Muscle layer of duodenum (tissue), 2 donors: ENCODE measurements around the gene TYMP.
A peak's percentile ranks its signal among the peaks of the same experiment; 100 is the strongest.

Source experiments
- H3K27ac ChIP-seq: one replicate; pipeline ENCODE4 v1.7.0; 2013; ENCODE audit warnings: mild to moderate bottlenecking, low read length
- H3K27me3 ChIP-seq: one replicate; pipeline ENCODE4 v1.7.0; 2013; ENCODE audit warnings: low read depth, mild to moderate bottlenecking, control low read depth, low read length
- H3K36me3 ChIP-seq, 2 donors: one replicate each; pipeline ENCODE4 v1.7.0; 2013; ENCODE audit warnings: low read length in 2 of 2, control low read depth in 1 of 2, mild to moderate bottlenecking in 1 of 2; ENCODE audit not compliant: insufficient read depth in 2 of 2, control insufficient read depth in 1 of 2
- H3K4me1 ChIP-seq, 2 donors: one replicate each; pipeline ENCODE4 v1.7.0; 2013; ENCODE audit warnings: low read length in 2 of 2, mild to moderate bottlenecking in 2 of 2, control low read depth in 1 of 2, moderate library complexity in 1 of 2; ENCODE audit not compliant: insufficient read depth in 2 of 2, control insufficient read depth in 1 of 2
- H3K4me3 ChIP-seq, 2 donors: one replicate each; pipeline ENCODE4 v1.7.0; 2013; ENCODE audit warnings: low read length in 2 of 2, low read depth in 1 of 2, mild to moderate bottlenecking in 1 of 2
- H3K9me3 ChIP-seq, 2 donors: one replicate each; pipeline ENCODE4 v1.7.0; 2013; ENCODE audit warnings: low read length in 2 of 2, control low read depth in 1 of 2, mild to moderate bottlenecking in 1 of 2; ENCODE audit not compliant: control insufficient read depth in 1 of 2
- donor health status: healthy.

The TYMP gene

DNA sequence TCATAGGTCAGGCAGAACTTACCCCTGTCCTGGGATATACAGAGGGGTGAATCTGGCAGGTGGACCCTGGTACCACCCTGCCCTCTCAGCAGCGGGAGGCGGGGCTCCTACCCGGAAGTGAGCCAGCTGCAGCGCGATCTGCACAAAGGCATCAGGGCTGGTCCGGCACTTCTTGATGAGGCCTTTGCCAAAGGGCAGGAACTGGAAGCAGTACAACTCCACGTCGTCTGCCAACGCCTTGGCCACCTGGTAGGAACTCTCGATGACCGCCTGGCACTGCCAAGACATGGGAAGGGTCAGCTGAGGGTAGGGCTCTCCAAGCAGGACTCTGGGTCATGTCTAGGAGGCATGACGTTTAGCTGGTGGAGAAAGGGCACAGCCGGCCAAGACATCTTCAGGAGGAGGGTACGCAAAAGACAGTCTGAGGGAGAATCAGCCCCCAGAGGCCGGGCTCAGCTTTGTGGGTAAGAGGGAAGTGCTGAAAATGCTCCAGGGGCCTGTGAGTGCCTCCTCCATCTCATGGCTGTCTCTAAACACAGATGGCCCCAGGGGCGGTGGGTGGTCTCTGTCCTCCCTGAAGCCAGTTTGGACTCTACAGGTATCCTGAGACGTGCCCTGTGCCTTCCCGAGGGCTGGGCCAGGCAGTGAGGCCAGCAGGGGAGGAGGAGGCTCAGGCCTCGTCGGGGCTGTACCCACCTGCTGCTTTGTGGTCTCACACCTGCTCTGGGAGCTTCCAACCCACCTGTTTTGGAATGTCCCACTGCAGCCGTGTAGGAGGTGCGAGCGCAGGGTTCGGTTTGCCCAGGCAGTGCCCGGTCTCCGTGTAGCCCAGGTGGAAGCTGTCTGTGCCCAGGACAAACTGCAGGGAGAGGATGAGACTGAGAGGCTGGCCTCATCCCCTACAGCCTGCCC is 41.7 kb upstream of the TYMP start:
- Histone ChIP-seq H3K36me3 (peaks cover 9 to 63% of the 10 kb centered on the region in 2 donors), H3K4me1 (no peaks in the 10 kb centered on the region), H3K9me3 (no peaks in the 10 kb centered on the region), H3K27me3 (no peaks in the 10 kb centered on the region), H3K27ac (no peak overlapping the region), H3K4me3 (no peak overlapping the region)

DNA sequence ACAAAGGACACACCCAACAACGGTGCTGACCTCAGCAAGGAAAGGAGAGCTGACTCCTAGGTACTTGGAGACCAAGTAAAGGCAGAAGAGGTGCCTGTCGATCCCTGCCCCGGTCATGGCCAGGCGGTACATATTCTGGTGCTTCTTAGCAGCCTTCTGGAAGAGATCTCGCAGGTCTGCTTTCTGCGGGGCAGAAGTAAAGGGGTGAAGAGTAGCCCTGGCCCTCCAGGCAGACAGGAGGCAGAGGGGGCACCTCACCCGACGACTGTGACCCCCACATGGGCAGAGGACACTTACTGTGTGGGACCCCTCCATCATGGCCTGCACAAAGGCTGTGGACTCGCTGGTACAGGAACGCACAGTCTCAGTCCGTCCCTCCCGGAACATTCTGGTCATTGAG is 41.0 kb upstream of the TYMP start:
- Histone ChIP-seq H3K9me3 (no peaks in the 10 kb centered on the region), H3K27me3 (no peaks in the 10 kb centered on the region), H3K4me1 (no peaks in the 10 kb centered on the region), H3K4me3 (no peak overlapping the region), H3K27ac (no peak overlapping the region), H3K36me3 (peaks cover 9 to 61% of the 10 kb centered on the region in 2 donors)

DNA sequence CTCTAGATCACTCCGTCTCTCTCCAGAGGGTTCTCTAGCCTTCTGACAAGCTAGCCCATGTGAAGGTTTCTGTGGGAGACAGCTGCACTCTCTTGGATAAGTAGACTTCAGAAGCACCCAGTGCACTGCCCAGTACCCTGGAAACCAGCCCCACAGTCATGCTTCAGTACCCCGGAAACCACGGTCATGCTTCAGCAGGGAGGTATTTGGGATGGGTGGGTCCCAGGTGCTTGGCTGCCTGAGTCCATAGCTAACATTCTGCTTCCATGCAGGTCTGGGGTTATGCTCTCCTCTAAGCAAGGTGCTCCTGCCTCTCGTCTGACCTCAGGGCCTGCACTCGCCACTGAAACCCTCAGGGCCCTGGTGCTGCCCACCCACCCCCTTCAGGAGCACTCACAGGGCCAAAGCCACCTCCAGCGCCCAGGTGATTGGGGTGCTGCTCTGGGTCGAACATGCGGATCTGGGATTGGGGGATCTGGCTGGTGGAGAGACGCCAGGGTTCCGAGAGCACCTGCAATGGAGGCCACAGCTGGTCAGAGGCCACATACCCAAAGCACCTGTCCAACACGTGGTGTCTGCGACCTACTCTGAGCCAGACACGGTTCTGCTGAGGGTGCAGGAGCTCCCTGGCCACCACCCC is 40.2 kb upstream of the TYMP start:
- H3K4me1 ChIP-seq: no peaks in the 10 kb centered on the region
- H3K9me3 ChIP-seq: no peaks in the 10 kb centered on the region
- H3K36me3 ChIP-seq: peaks cover 9 to 56% of the 10 kb centered on the region in 2 donors
- H3K4me3 ChIP-seq: no peak overlapping the region
- H3K27me3 ChIP-seq: no peaks in the 10 kb centered on the region
- H3K27ac ChIP-seq: no peak overlapping the region

DNA sequence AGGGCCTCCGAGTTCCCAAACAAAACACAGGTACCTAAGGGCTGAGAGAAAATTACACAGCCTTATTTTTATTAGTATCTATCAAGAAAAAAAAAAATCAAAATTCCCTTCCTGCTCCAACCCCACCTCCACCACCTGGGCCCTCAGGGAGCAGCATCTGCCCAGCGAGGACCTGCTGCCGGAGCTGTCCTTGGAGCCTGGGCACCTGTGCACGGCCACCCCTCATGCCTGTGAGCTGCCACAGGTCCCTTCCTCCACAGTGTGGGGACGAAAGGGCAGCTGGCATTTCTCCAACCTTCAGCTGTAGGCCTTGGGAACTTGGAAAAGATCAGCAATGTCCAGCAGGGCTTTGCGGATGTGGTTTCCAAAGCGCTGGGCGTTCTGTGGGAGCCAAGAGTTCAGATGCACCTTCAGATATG is 39.2 kb upstream of the TYMP start:
- Histone ChIP-seq H3K27me3 (no peaks in the 10 kb centered on the region), H3K4me1 (no peaks in the 10 kb centered on the region), H3K36me3 (peaks cover 9 to 54% of the 10 kb centered on the region in 2 donors), H3K9me3 (no peaks in the 10 kb centered on the region), H3K4me3 (no peak overlapping the region), H3K27ac (no peak overlapping the region)

DNA sequence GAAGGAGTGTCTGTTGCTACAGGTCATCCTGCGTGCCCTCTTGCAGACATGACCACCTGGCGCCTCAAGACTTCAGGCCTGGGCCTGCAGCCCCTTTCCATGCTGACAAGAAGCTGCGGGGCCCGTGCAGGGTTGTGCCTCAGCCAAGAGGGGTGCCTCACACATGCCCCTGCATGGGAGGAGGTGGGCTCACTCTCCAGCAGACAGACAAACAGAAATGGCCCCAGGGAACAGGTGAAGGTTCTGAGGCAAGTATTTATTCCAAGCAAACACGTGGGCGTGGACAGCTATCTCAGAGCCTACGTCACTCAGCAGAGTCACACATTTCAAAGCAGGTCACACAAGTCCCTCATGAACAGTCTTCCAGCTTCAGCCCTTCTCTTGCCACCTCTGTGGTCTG is 38.8 kb upstream of the TYMP start:
- no peak overlapping the region for H3K27ac ChIP-seq
- peaks cover 2 to 3% of the 10 kb centered on the region in 2 donors for H3K4me1 ChIP-seq
- no peak overlapping the region for H3K4me3 ChIP-seq
- H3K27me3 ChIP-seq: no peaks in the 10 kb centered on the region
- H3K9me3 ChIP-seq: no peaks in the 10 kb centered on the region
- peaks cover 9 to 49% of the 10 kb centered on the region in 2 donors for H3K36me3 ChIP-seq

DNA sequence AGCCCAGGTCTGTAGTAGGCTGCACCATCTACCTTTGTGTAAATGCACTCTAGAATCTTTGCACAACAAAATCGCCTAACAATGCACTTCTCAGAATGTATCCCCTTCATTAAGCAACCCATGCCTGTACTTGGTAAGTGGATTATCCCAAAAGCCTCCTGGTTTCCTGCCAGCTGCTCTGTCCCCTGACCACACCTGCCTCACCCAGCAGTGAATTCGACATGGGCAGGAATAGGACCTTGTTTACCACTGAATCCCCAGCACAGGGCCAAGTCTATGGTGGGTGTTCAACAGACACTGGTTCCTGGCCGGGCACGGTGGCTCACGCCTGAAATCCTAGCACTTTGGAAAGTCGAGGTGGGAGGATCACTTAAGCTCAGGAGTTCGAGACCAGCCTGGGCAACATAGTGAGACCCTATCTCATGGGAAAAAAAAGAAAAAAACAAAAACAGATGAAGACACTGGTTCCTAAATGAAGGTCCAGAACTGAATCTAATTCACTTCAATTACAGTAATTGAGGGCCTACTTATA is 38.0 kb upstream of the TYMP start:
- H3K36me3 ChIP-seq: peaks cover 9 to 46% of the 10 kb centered on the region in 2 donors
- no peaks in the 10 kb centered on the region for H3K9me3 ChIP-seq
- no peaks in the 10 kb centered on the region for H3K27me3 ChIP-seq
- H3K27ac ChIP-seq: no peak overlapping the region
- H3K4me3 ChIP-seq: no peak overlapping the region
- H3K4me1 ChIP-seq: peaks cover 2 to 3% of the 10 kb centered on the region in 2 donors

DNA sequence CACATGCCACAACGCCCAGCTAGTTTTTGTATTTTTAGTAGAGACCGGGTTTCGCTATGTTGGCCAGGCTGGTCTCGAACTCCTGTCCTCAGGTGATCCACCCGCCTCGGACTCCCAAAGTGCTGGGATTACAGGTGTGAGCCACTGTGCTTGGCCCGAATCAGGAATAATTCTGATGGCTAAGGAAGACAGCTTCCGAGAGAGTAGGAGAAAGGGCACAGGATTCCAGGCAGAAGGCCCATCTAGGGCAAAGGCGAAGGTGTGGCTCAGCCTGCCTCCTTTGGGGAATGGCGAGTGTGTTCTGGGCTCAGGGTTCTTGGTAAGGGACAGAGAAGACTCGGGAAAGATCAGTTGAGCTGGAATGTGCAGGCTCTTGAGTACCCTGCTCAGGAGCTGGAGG is 34.5 kb upstream of the TYMP start:
- peaks cover 3 to 15% of the 10 kb centered on the region in 2 donors for H3K36me3 ChIP-seq
- H3K27ac ChIP-seq: no peak overlapping the region
- no peak overlapping the region for H3K4me3 ChIP-seq
- H3K9me3 ChIP-seq: no peaks in the 10 kb centered on the region
- H3K4me1 ChIP-seq: peaks cover 2 to 3% of the 10 kb centered on the region in 2 donors
- H3K27me3 ChIP-seq: no peaks in the 10 kb centered on the region

DNA sequence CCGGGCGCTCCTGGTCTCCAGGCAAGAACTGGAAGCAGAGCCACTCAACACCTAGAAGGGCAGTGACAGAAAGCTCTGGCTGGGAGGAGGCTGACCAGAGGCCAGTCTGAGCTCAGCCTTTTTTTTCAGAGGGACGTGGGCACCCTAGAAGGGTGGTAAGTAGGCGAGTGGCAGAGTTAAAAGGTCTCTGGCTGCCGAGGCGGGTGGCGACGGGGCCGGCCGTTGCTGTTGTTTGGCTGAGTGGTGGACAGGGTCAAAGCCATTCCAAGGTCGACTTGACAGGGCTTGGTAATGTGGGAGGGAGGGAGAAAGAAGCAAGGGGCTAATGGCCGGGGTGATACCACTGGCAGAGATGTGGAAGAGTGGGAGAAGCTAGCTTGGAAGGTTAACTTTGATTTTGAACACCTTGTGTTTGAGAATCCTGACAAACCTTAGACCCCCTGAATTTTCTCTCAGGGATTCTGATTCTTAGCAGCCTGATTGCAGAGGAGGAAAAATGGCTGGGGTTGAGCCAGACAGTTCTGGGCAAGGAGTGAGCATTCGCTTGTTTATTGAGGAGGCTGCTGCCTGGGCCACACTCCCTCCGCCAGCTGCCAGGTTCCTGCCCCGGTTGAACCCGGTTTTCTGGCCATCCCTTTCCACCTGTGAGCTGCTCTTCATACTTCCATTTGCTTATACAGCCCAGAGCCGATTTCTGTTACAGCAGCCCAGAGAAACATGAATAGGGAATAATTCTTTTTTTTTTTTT is 33.8 kb upstream of the TYMP start:
- Histone ChIP-seq H3K4me1 (peaks cover 2 to 3% of the 10 kb centered on the region in 2 donors), H3K27ac (peak overlapping the region; percentile 69), H3K9me3 (no peaks in the 10 kb centered on the region), H3K4me3 (peak overlapping the region; percentile 80 to 81), H3K36me3 (peaks cover 0 to 8% of the 10 kb centered on the region in 2 donors), H3K27me3 (no peaks in the 10 kb centered on the region)

DNA sequence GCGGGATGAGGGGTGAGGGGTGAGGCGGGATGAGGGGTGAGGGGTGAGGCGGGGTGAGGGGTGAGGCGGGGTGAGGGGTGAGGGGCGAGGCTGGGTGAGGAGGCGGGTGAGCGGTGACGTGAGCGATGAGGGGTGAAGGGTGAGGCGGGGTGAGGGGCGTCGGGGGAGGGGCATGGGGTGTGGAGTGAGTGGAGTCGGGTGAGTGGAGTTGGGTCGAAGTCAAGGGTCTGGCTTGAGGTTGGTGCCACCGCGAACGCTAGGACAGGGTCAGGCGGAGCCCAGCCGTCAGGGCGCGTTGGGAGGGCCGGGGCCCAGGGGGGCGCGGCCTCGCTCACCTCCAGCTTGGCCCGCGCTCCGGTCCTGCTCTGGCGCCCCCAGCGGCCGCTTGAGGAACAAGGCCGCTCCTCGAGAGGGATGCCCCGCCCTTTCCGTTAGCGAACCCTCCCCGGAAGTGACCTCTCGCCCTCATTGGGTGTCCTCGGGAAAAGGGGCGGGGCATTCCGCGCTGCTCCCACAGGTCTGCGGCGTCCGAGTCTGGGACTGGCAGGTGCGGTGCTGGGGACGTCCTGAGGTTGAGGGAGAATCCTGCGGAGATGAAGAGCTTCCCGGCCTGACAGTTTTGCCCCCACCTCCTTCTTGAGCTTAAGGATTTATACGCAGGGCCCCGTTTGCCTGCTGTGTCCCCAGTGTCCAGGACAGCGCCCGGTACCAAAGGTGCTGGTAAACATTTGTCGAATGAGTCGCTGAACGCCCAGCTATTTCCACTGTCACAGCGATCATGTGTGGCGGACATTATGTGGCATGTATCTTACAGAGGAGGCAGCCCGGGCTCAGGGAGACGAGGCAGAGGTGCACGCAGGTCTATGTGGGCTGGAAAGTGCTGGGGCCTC is 33.0 kb upstream of the TYMP start, which contains the start of gene SYCE3:
SYCE3 (minus strand) TSS at position 397 of the 890 bp plus-strand sequence. CDS start 6,514 bp downstream, outside the sequence.
- Histone ChIP-seq H3K36me3 (peaks cover 0 to 2% of the 10 kb centered on the region in 2 donors), H3K4me1 (peaks cover 2 to 3% of the 10 kb centered on the region in 2 donors), H3K9me3 (no peaks in the 10 kb centered on the region), H3K4me3 (peak within 1 kb of the TSS; percentile 80 to 81), H3K27ac (peak within 1 kb of the TSS; percentile 69), H3K27me3 (no peaks in the 10 kb centered on the region)
